ENCODE results near the gene SET. TPM values are rescaled to one million over a fixed set of nuclear protein-coding genes. Genes with fewer than 3 reads are reported as not detected.

SET gene
- total RNA-seq, 1 experiment from 2014 or later: 1,129 TPM

GRCh38 chr9:128732576-128732975 lies 43.6 kb downstream of the SET start (continued):
- no peak for TF ChIP-seq ESRRA (CRISPR knock-in tag; IDR thresholded peaks at IDR 0.05; ENCODE audit: borderline replicate concordance)

- Mint-ChIP-seq H3K9me3 (no peaks in the 10 kb centered on the region), H3K36me3 (peaks cover 6% of the 10 kb centered on the region; the same call in 1 of the 2 replicates), H3K4me3 (no peak overlapping the region), H3K27me3 (ENCODE audit: low read depth) (no peaks in the 10 kb centered on the region), H3K4me1 (peaks cover 6% of the 10 kb centered on the region), H3K27ac (peak overlapping the region; percentile 90)
- TF ChIP-seq NFE2L1 (CRISPR knock-in tag; IDR thresholded peaks at IDR 0.05): no peak
- peak; percentile 56; the same call in 1 of the 2 replicates for TF ChIP-seq ETV6 (CRISPR knock-in tag; IDR thresholded peaks at IDR 0.05)
- peak; percentile 47; the same call in 1 of the 2 replicates for TF ChIP-seq AFF4 (CRISPR knock-in tag; IDR thresholded peaks at IDR 0.05; ENCODE audit: borderline replicate concordance)
- TF ChIP-seq CTCF (IDR thresholded peaks at IDR 0.05): peak; percentile 55
- peak; percentile 67; the same call in 1 of the 2 replicates for TF ChIP-seq SP1 (CRISPR knock-in tag; conservative IDR thresholded peaks at IDR 0.05)
- 0 out of 2 replicates have a peak, but pooled peaks have one; percentile 19 for TF ChIP-seq CREB1 (CRISPR knock-in tag; IDR thresholded peaks at IDR 0.05)
- peak; percentile 61 for TF ChIP-seq HMGXB4 (CRISPR knock-in tag; IDR thresholded peaks at IDR 0.05)
- no peak for TF ChIP-seq USF2 (CRISPR knock-in tag; IDR thresholded peaks at IDR 0.05)
- peak; percentile 97 for ATAC-seq
- ChIA-PET POLR2A (interaction anchor here (1.7 kb wide), 1 partner anchor 9 kb away, joined by 7 read pairs; the partner anchor contains the start of gene ZDHHC12), CTCF (interaction anchor here (0.6 to 3.3 kb wide), 35 partner anchors 9 to 337 kb away, joined by 3 to 43 read pairs (median 5); partner anchors contain the start of genes ENDOG, PHYHD1, PKN3 and SH3GLB2)
- DNase-seq (ENCODE audit: low spot score): peak; percentile 95
Measured at GRCh38 chr9:128733256-128733655, 44.2 kb downstream of the SET start.

- no peak for TF ChIP-seq STAT6 (CRISPR knock-in tag; conservative IDR thresholded peaks at IDR 0.05; ENCODE audit: low read depth)
- no peak for TF ChIP-seq ZNF121 (CRISPR knock-in tag; IDR thresholded peaks at IDR 0.05)
- no peak for TF ChIP-seq ETV6 (CRISPR knock-in tag; IDR thresholded peaks at IDR 0.05)
- TF ChIP-seq FOXP4 (CRISPR knock-in tag; IDR thresholded peaks at IDR 0.05): no peak
- TF ChIP-seq SMAD3 (CRISPR knock-in tag; IDR thresholded peaks at IDR 0.05; ENCODE audit: borderline replicate concordance): no peak
- TF ChIP-seq PREB (CRISPR knock-in tag; IDR thresholded peaks at IDR 0.05; ENCODE audit: borderline replicate concordance): no peak
- TF ChIP-seq NR3C1 (CRISPR knock-in tag; conservative IDR thresholded peaks at IDR 0.05; ENCODE audit: low read depth): no peak
- TF ChIP-seq SOX15 (CRISPR knock-in tag; IDR thresholded peaks at IDR 0.05): no peak
- TF ChIP-seq USF1 (CRISPR knock-in tag; IDR thresholded peaks at IDR 0.05): no peak
- Mint-ChIP-seq H3K27ac (peak overlapping the region; percentile 31), H3K4me3 (no peak overlapping the region), H3K27me3 (ENCODE audit: low read depth) (no peaks in the 10 kb centered on the region), H3K9me3 (no peaks in the 10 kb centered on the region), H3K36me3 (peaks cover 6% of the 10 kb centered on the region; the same call in 1 of the 2 replicates), H3K4me1 (peaks cover 2% of the 10 kb centered on the region; the same call in 1 of the 2 replicates)
- DNase-seq (ENCODE audit: low spot score) (no peak), ATAC-seq (no peak)
- POLR2A ChIA-PET: interaction anchor here (0.7 kb wide), 1 partner anchor 12 kb away, joined by 4 read pairs; no protein-coding TSS in a partner anchor
- CTCF ChIA-PET: interaction anchor here (0.8 to 3.3 kb wide), 2 partner anchors 11 to 84 kb away, joined by 3 to 40 read pairs; partner anchors contain the start of gene ENDOG
Measured at GRCh38 chr9:128735373-128735772, 46.4 kb downstream of the SET start.
